ENCODE results near the gene ICE2.

Gene ICE2

GRCh38 chr15:60471314-60471713, 7.6 kb downstream of the ICE2 start:
- TF ChIP-seq, protein P1, sequence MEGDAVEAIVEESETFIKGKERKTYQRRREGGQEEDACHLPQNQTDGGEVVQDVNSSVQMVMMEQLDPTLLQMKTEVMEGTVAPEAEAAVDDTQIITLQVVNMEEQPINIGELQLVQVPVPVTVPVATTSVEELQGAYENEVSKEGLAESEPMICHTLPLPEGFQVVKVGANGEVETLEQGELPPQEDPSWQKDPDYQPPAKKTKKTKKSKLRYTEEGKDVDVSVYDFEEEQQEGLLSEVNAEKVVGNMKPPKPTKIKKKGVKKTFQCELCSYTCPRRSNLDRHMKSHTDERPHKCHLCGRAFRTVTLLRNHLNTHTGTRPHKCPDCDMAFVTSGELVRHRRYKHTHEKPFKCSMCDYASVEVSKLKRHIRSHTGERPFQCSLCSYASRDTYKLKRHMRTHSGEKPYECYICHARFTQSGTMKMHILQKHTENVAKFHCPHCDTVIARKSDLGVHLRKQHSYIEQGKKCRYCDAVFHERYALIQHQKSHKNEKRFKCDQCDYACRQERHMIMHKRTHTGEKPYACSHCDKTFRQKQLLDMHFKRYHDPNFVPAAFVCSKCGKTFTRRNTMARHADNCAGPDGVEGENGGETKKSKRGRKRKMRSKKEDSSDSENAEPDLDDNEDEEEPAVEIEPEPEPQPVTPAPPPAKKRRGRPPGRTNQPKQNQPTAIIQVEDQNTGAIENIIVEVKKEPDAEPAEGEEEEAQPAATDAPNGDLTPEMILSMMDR (IDR thresholded peaks at IDR 0.05; ENCODE audit: low read length, missing control alignments) = no peak
- DNase-seq (ENCODE audit: low read depth) = no peak
- H3K4me3 ChIP-seq (replicated peaks; ENCODE audit: low read depth, low read length) = no peak overlapping the region

DNA sequence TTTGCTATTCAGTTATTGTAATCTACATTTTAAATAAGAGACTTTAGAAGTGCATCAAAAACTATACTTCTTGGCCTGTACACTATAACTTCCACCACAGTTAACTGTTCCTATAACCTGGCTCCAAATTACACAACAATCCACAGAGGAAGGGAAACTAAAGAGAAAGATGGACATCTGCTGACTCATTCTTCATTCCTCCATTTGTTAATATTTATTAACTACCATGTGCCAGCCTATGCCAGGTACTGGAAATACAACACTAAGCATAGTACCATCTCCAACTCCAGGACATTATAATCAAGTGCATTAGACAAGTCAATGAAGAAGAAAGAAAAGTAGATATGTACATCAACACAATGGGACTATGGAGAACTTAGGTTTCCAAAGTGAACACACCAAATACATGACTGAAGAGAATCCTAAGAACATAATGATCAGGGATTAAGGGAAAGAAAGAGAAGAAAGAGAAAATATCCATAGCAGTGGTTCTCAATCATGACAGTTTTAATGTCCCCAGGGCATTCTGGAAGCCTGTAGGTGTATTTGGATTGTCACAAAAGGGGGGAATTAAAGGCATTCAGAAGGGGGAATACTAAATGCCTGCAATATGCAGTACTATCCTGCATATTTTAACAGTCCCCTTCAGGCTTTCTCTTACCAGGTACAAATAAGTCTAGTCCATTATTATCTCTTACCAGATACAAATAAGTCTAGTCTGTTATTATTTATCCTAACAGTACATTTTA, 8.9 kb downstream of the ICE2 start:
- TF ChIP-seq, protein P1 (IDR thresholded peaks at IDR 0.05; ENCODE audit: low read length, missing control alignments) = no peak
- H3K4me3 ChIP-seq (replicated peaks; ENCODE audit: low read depth, low read length) = no peak overlapping the region
- peak; percentile 50 for DNase-seq (ENCODE audit: low read depth)

- TF ChIP-seq, protein P1 (IDR thresholded peaks at IDR 0.05; ENCODE audit: low read length, missing control alignments) = no peak
- peak; percentile 63 for DNase-seq (ENCODE audit: low read depth)
- H3K4me3 ChIP-seq (replicated peaks; ENCODE audit: low read depth, low read length) = no peak overlapping the region
Measured at GRCh38 chr15:60464836-60465630, 13.9 kb downstream of the ICE2 start.

GRCh38 chr15:60462027-60462426, 16.9 kb downstream of the ICE2 start:
- TF ChIP-seq, protein P1 (IDR thresholded peaks at IDR 0.05; ENCODE audit: low read length, missing control alignments) = no peak
- H3K4me3 ChIP-seq (replicated peaks; ENCODE audit: low read depth, low read length) = no peak overlapping the region
- peak; percentile 20 for DNase-seq (ENCODE audit: low read depth)

GRCh38 chr15:60460931-60461330, 18.0 kb downstream of the ICE2 start:
- DNase-seq (ENCODE audit: low read depth) = no peak
- TF ChIP-seq, protein P1 (IDR thresholded peaks at IDR 0.05; ENCODE audit: low read length, missing control alignments) = no peak
- H3K4me3 ChIP-seq (replicated peaks; ENCODE audit: low read depth, low read length) = no peak overlapping the region

DNA sequence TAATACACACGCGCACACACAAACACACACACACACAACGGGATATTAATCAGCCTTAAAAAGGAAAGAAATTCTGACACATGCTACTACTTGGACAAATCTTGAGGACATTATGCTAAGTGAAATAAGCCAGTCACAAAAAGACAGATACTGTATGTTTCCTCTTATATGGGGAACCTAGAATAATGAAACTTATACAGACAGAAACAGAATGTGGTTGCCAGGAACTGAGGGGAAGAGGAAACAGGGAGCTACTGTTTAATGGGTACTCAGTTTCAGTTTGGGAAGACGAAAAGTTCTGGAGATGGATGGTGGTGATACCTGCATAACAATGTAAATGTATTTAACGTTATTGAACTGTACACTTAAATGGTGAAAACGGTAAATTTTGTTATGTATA, 20.2 kb downstream of the ICE2 start:
- DNase-seq (ENCODE audit: low read depth) = no peak
- TF ChIP-seq, protein P1 (IDR thresholded peaks at IDR 0.05; ENCODE audit: low read length, missing control alignments) = no peak
- no peak overlapping the region for H3K4me3 ChIP-seq (replicated peaks; ENCODE audit: low read depth, low read length)

Measured in fibroblast of pulmonary artery (primary cell).